Smooth muscle cell (in vitro differentiated cells): ENCODE measurements around the gene RNFT2. TPM values are rescaled to one million over a fixed set of nuclear protein-coding genes. Genes with fewer than 3 reads are reported as not detected.

Experiments
- DNase-seq: peaks from one replicate; lab custom pipeline; 2025; ENCODE audit not compliant: unreplicated experiment; lab: John Stamatoyannopoulos, UW
- H2AFZ ChIP-seq: fragments of 200-600 bp; sonication (generic); 2 replicates; pipeline ENCODE4 v1.6.0; 2016; ENCODE audit warnings: antibody characterized with exemption, low read depth, mild to moderate bottlenecking
- H3F3A ChIP-seq: fragments of 200-600 bp; sonication (generic); 2 replicates; pipeline ENCODE4 v1.6.0; 2017; ENCODE audit warnings: antibody characterized with exemption, low read depth
- H3K27ac ChIP-seq: fragments of 200-600 bp; sonication (generic); 2 replicates; pipeline ENCODE4 v1.5.1; 2016; ENCODE audit warnings: low read depth, mild to moderate bottlenecking
- H3K27me3 ChIP-seq: fragments of 200-600 bp; sonication (generic); 2 replicates; pipeline ENCODE4 v1.6.1; 2016; ENCODE audit warnings: low read depth, mild to moderate bottlenecking
- H3K36me3 ChIP-seq: fragments of 200-600 bp; sonication (generic); 2 replicates; pipeline ENCODE4 v1.5.1; 2016; ENCODE audit warnings: low read depth
- H3K4me1 ChIP-seq: fragments of 200-600 bp; sonication (generic); 2 replicates; pipeline ENCODE4 v1.5.1; 2016; ENCODE audit warnings: low read depth
- H3K4me2 ChIP-seq: fragments of 200-600 bp; sonication (generic); 2 replicates; pipeline ENCODE4 v1.6.0; 2016; ENCODE audit warnings: mild to moderate bottlenecking
- H3K4me3 ChIP-seq: fragments of 200-600 bp; sonication (generic); 2 replicates; pipeline ENCODE4 v1.5.1; 2016; ENCODE audit warnings: mild to moderate bottlenecking
- H3K79me2 ChIP-seq: fragments of 200-600 bp; sonication (generic); 2 replicates; pipeline ENCODE4 v1.6.0; 2016; ENCODE audit warnings: low read depth, mild to moderate bottlenecking
- H3K9ac ChIP-seq: fragments of 200-600 bp; sonication (generic); 2 replicates; pipeline ENCODE4 v1.6.0; 2016; ENCODE audit warnings: low read depth
- H3K9me3 ChIP-seq: fragments of 200-600 bp; sonication (generic); replicated peaks from 2 replicates; pipeline ENCODE4 v1.5.1; 2016; ENCODE audit warnings: low read depth
- H4K20me1 ChIP-seq: fragments of 200-600 bp; sonication (generic); 2 replicates; pipeline ENCODE4 v1.6.0; 2016; ENCODE audit warnings: low read depth
- WGBS: methylation state at CpG from one replicate; pipeline ENCODE4 v1.1.7; 2016; ENCODE audit warnings: low lambda C conversion rate; 5-methylcytosine and 5-hydroxymethylcytosine counted together
- polyA plus RNA-seq: library from polyadenylated mRNA; unstranded; fragments of >200 nt; fragmentation: Nextera tagmentation; extraction: Ambion mirVana; gene quantifications from 2 replicates; pipeline ENCODE4 v1.2.1, GENCODE V29; 2016
- total RNA-seq: library from RNA; depleted of rRNA; stranded (reverse); fragments of >200 nt; gene quantifications from 2 replicates; pipeline ENCODE4 v1.2.3, GENCODE V29; 2014
- TF ChIP-seq, protein P1 (sequence below): fragments of 200-600 bp; sonication (generic); IDR thresholded peaks from 2 replicates; pipeline ENCODE4 v1.5.1; 2017; ENCODE audit warnings: borderline replicate concordance, mild to moderate bottlenecking, antibody characterized with exemption; ENCODE audit not compliant: insufficient read depth, poor library complexity, severe bottlenecking

The RNFT2 gene
- total and polyA plus RNA-seq, 2 experiments from 2014 or later, result 2.0 to 2.4 TPM

DNA sequence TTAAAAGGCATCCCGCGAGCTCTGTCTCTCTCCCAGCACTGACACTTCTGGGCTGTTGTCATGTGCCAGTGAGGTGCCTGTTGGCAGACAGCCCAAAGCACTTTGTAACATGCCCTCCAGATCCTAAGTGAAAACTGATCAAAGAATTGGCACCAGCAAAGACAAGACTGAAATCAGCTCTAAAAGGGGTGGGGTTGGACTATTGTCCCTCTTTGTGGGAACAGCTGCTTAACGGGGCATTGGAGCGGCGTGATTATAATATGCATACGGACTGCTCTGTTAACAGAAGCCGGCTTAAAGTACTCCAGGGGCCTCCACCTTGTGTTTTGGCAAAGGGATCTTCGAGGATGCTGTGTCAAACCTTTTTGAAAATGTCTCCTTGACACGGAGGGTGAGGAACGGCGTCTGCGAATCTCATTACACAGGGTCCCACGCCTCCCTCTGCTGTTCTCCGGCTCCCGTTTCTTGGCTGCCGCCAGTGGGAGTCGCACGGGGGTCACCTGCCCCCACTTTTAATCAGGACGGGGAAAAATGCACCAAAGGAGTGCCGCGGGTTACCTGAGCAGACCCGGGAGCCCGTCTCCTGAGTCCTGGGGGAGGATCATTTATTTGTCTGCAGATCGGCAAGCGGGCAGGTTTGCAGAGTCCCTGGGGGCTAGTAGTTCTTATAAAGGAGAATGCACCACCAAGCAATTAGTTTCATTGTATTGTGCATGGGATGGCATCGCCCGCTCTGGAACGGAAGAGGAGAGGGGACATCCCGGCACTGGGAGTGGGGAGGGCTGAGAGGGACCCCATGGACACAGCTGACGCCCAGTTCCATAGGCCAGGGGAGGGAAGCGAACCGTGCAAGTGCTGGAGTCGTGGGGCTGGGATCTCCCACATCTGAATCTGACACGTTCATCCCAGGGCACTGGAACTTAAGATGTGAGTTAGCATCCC is 44.6 kb upstream of the RNFT2 start:
- Histone ChIP-seq H4K20me1 (no peaks in the 10 kb centered on the region), H3K27me3 (peaks cover 26% of the 10 kb centered on the region), H3K36me3 (no peaks in the 10 kb centered on the region), H3K4me3 (peak overlapping the region; percentile 10), H2AFZ (no peak overlapping the region), H3K9ac (no peak overlapping the region), H3K9me3 (no peaks in the 10 kb centered on the region), H3F3A (peaks cover 2% of the 10 kb centered on the region), H3K4me1 (peaks cover 8% of the 10 kb centered on the region), H3K79me2 (no peaks in the 10 kb centered on the region), H3K4me2 (peak overlapping the region; percentile 35), H3K27ac (no peak overlapping the region)
- TF ChIP-seq, protein P1, sequence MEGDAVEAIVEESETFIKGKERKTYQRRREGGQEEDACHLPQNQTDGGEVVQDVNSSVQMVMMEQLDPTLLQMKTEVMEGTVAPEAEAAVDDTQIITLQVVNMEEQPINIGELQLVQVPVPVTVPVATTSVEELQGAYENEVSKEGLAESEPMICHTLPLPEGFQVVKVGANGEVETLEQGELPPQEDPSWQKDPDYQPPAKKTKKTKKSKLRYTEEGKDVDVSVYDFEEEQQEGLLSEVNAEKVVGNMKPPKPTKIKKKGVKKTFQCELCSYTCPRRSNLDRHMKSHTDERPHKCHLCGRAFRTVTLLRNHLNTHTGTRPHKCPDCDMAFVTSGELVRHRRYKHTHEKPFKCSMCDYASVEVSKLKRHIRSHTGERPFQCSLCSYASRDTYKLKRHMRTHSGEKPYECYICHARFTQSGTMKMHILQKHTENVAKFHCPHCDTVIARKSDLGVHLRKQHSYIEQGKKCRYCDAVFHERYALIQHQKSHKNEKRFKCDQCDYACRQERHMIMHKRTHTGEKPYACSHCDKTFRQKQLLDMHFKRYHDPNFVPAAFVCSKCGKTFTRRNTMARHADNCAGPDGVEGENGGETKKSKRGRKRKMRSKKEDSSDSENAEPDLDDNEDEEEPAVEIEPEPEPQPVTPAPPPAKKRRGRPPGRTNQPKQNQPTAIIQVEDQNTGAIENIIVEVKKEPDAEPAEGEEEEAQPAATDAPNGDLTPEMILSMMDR, result no peak
- 53% methylated on average over 34 of the region's 34 CpGs for WGBS
- no peak for DNase-seq

DNA sequence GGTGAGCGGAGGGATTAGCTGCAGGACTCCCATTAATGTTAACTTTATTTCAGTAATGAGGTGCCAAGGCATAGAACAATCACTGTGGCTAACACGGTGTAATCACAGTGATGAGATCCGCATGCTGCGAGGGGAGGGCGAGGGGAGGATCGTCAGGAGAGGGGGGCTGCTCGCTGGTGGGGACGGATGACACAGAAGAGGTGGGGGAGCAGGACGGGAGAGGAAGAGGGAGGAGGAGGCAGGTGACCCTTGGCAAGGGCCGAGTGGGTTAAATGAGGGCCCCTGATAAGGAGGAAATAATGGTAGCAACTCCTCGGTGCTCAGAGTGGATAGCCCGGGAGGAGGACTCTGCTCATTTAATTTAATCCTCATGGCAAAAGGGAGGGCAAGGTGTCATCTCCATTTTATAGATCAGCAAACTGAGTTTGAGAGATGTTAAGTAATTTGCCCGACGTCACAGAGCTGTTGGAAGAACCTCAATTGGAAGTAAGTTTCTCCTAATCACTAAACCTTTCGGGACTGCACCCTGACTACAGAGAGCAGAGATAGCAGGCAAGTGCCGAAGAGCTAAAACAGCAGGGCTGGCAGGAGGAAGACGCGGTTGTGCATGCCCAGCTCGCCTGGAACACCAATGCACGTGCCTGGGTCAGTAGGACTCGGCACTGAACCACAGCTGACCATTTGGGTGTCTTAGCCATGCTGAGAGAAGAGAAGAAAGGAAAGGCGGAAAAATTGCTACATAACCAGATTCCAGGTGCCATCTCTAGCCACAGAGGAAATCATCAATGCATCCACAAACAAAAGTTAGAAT is 43.3 kb upstream of the RNFT2 start:
- H3K27me3 ChIP-seq, result peaks cover 26% of the 10 kb centered on the region
- H3K79me2 ChIP-seq, result no peaks in the 10 kb centered on the region
- TF ChIP-seq, protein P1, result no peak
- H3K27ac ChIP-seq, result no peak overlapping the region
- H3K9me3 ChIP-seq, result no peaks in the 10 kb centered on the region
- DNase-seq, result no peak
- H3K9ac ChIP-seq, result no peak overlapping the region
- no peaks in the 10 kb centered on the region for H3K36me3 ChIP-seq
- H3K4me1 ChIP-seq, result peaks cover 5% of the 10 kb centered on the region
- no peaks in the 10 kb centered on the region for H4K20me1 ChIP-seq
- no peak overlapping the region for H3K4me3 ChIP-seq
- H3F3A ChIP-seq, result peaks cover 6% of the 10 kb centered on the region
- no peak overlapping the region for H3K4me2 ChIP-seq
- no peak overlapping the region for H2AFZ ChIP-seq
- 94% methylated on average over 21 of the region's 22 CpGs for WGBS

DNA sequence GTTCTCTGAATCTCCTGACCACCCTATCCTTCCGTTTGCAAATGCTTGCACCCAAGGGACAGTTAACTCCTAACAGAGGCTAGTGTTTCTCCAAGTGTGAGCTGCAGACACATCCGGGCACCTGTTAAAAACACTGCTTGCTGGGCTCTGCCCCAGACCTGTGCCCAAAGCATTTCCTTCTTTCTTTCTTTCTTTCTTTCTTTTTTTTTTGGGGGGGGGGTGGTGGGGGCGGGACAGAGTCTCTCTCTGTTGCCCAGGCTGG is 42.7 kb upstream of the RNFT2 start:
- no peaks in the 10 kb centered on the region for H4K20me1 ChIP-seq
- 96% methylated on average over 2 of the region's 3 CpGs for WGBS
- no peak overlapping the region for H3K4me2 ChIP-seq
- H3K27ac ChIP-seq, result no peak overlapping the region
- H3F3A ChIP-seq, result peaks cover 6% of the 10 kb centered on the region
- peaks cover 26% of the 10 kb centered on the region for H3K27me3 ChIP-seq
- no peaks in the 10 kb centered on the region for H3K9me3 ChIP-seq
- H3K9ac ChIP-seq, result no peak overlapping the region
- no peak overlapping the region for H2AFZ ChIP-seq
- H3K4me3 ChIP-seq, result no peak overlapping the region
- TF ChIP-seq, protein P1, result no peak
- no peak for DNase-seq
- H3K4me1 ChIP-seq, result no peaks in the 10 kb centered on the region
- no peaks in the 10 kb centered on the region for H3K79me2 ChIP-seq
- no peaks in the 10 kb centered on the region for H3K36me3 ChIP-seq
